Sigmoid colon (tissue), 7 donors: Measurements from ENCODE around the gene LSM12. TPM values are rescaled to one million over a fixed set of nuclear protein-coding genes. Genes with fewer than 3 reads are reported as not detected.
"Not testable (repeated sequence)": the region's sequence is repeated elsewhere in the genome, so short reads cannot be mapped to it uniquely, and the experiment has no call there.

ENCODE experiments used
- DNase-seq: peaks from one replicate; pipeline ENCODE4 v3.0.0-alpha.2; 2019
- H3K27ac ChIP-seq, 4 donors: fragments of 200-600 bp; sonication (generic); one replicate each; pipeline ENCODE4 v1.5.1; 2016 to 2019; ENCODE audit warnings: mild to moderate bottlenecking in 1 of 4
- H3K27me3 ChIP-seq, 3 donors: fragments of 200-600 bp; sonication (generic); one replicate each; pipeline ENCODE4 v1.5.1; 2019; ENCODE audit warnings: mild to moderate bottlenecking in 1 of 3
- H3K36me3 ChIP-seq, 4 donors: fragments of 200-600 bp; sonication (generic); one replicate each; pipeline ENCODE4 v1.5.1; 2016 to 2019
- H3K4me1 ChIP-seq, 4 donors: fragments of 200-600 bp; sonication (generic); one replicate each; pipeline ENCODE4 v1.5.1; 2017 to 2019
- H3K4me3 ChIP-seq, 4 donors: fragments of 200-600 bp; sonication (generic); one replicate each; pipeline ENCODE4 v1.5.1; 2017 to 2019; ENCODE audit warnings: mild to moderate bottlenecking in 2 of 4, moderate library complexity in 1 of 4
- H3K9me3 ChIP-seq, 4 donors: fragments of 200-600 bp in 3 of 4; sonication (generic) in 3 of 4; one replicate each; pipeline versions ENCODE4 v1.5.1 to v1.6.1; 2013 to 2019
- CTCF ChIP-seq, 4 experiments: fragments of 450-650 bp in 3 of 4; fragments of 200-600 bp in 1 of 4; IDR thresholded peaks; one replicate each; pipeline ENCODE4 v1.5.1; 2016 to 2019; ENCODE audit warnings: antibody characterized with exemption in 4 of 4, mild to moderate bottlenecking in 3 of 4, moderate library complexity in 2 of 4
- EP300 ChIP-seq, 4 donors: sonication (generic); formaldehyde crosslinking; IDR thresholded peaks; one replicate each; pipeline ENCODE4 v1.6.1; 2017; ENCODE audit warnings: antibody characterized with exemption in 4 of 4
- POLR2A ChIP-seq, 2 donors: fragments of 450-650 bp; IDR thresholded peaks; one replicate each; pipeline ENCODE4 v1.6.1; 2016; ENCODE audit warnings: antibody characterized with exemption in 2 of 2, mild to moderate bottlenecking in 2 of 2, moderate library complexity in 2 of 2
- POLR2AphosphoS5 ChIP-seq, 4 donors: sonication (generic); formaldehyde crosslinking; IDR thresholded peaks; one replicate each; pipeline ENCODE4 v1.6.1; 2017; ENCODE audit warnings: antibody characterized with exemption in 4 of 4
- WGBS, 2 donors: extraction: QIAGEN DNeasy Blood & Tissue Kit; methylation state at CpG; one replicate each; pipeline ENCODE4 v1.1.7; 2013; 5-methylcytosine and 5-hydroxymethylcytosine counted together
- intact Hi-C: fragments of 100-400 bp; cut with DNase I; formaldehyde crosslinking; loops from one replicate; pipeline ENCODE4 v1.15.1; 2023
- polyA plus RNA-seq, 3 donors: library from polyadenylated mRNA; stranded (reverse); fragments of 200-250 nt; gene quantifications; one replicate each; pipeline ENCODE4 v1.2.3, GENCODE V29; 2013
- total RNA-seq, 4 donors: library from RNA; depleted of rRNA; stranded (reverse); fragments of >200 nt; gene quantifications; one replicate each; pipeline ENCODE4 v1.1.0, GENCODE V29; 2016
- donor health status: healthy with polysubstance abuse.
- donor health status: Bipolar disorder and iron deficiency.
- donor health status: healthy.

LSM12 gene
- total and polyA plus RNA-seq, 7 donors = 28.8 to 46.9 (median 37.9) TPM

DNA sequence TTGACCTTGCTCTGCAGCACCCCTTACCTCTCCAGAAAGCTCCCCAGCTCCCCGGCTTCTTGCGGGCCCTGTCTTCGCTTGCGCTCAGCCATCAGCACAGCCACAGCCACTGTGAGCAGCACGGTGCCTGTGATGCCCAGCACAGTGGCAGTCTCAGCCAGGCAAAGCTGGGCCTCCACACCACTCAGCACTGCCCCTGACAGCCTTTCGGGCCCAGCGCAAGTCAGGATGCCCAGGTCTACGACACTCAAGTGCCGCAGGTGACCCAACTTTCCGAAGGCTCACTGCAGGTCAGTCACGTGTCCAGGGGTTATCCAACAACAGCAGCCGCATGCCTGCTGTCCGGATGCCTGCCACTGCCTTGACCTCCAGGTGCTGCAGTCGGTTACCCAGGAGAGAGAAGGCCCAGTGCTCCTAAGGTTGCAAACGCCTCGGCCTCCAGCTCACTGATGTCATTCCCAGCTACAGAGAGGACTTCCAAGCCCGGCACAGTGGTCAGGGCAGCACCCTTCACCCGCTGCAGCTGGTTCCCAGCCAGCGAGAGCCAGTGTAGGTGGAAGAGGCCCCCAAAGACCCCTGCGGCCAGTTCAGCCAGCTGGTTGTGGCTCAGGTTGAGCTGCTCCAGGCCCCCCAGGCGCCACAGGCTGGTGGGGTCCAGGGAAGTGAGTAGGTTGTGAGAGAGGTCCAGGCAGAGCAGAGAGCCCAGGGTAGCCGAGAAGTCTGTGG lies 42.8 kb downstream of the LSM12 start:
- DNase-seq = no peak
- intact Hi-C loops = no loop called here
- WGBS, 2 donors = 94 to 95% methylated on average over 22 of the region's 22 CpGs

DNA sequence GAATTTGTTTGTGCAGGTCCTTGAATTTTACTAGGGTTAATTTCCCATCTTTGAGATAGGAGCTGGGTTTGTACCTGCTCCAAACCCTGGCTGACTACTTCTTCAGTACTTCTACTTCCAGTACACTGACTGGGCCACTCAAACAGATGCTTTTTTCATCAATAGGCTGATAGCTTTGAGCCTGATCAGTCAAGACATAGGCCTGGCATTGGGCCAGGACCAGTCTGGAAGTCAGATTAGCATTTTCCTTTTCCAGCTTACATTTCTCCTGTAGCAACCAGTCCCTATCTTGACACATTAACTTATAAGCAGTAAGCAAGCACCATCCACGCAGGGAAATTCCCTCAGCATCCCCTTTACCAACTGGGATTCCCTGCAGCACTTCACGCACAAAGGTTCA lies 44.2 kb downstream of the LSM12 start:
- TF ChIP-seq POLR2AphosphoS5 (IDR thresholded peaks at IDR 0.05) (no peak), CTCF (IDR thresholded peaks at IDR 0.05) (no peak), EP300 (IDR thresholded peaks at IDR 0.05) (no peak), POLR2A (IDR thresholded peaks at IDR 0.05) (no peak)
- no peak for DNase-seq
- Histone ChIP-seq H3K9me3 (no peaks in the 10 kb centered on the region), H3K27ac (no peak overlapping the region), H3K4me1 (no peaks in the 10 kb centered on the region), H3K36me3 (peaks cover 0 to 13% (median 3%) of the 10 kb centered on the region in 4 donors), H3K4me3 (no peak overlapping the region), H3K27me3 (no peaks in the 10 kb centered on the region)
- intact Hi-C loops = no loop called here
- 96 to 97% methylated on average over 2 of the region's 2 CpGs for WGBS, 2 donors

More for the DNA sequence above, 42.8 kb downstream of the LSM12 start:
- TF ChIP-seq EP300 (IDR thresholded peaks at IDR 0.05) = no peak
- TF ChIP-seq POLR2A (IDR thresholded peaks at IDR 0.05) = no peak
- TF ChIP-seq CTCF (IDR thresholded peaks at IDR 0.05) = no peak
- no peak for TF ChIP-seq POLR2AphosphoS5 (IDR thresholded peaks at IDR 0.05)
- no peaks in the 10 kb centered on the region for H3K4me1 ChIP-seq
- no peak overlapping the region for H3K27ac ChIP-seq
- no peak overlapping the region for H3K4me3 ChIP-seq
- H3K9me3 ChIP-seq = no peaks in the 10 kb centered on the region
- no peaks in the 10 kb centered on the region for H3K27me3 ChIP-seq
- peaks cover 0 to 13% (median 5%) of the 10 kb centered on the region in 4 donors for H3K36me3 ChIP-seq

DNA sequence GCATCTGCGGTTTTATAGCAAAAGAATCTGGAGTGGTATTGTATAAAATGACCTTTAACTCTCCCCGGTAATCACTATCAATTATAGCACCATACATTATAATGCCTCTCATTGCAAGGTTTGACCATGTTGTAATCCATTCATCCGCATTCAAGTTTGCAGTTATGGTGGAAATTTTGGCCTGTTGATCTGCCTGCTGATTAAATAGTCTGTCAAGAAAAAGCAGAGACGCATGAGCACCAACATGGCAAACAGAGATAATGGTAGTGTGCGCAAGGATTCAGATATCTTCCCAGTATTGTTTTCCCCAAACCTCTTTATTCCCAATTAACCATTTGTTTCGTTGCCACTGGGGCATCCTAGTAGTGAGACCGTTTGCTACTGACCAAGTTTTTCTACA lies 45.2 kb downstream of the LSM12 start:
- H3K36me3 ChIP-seq = peaks cover 0 to 13% (median 3%) of the 10 kb centered on the region in 4 donors
- H3K4me3 ChIP-seq, intact Hi-C loops, H3K27ac ChIP-seq, H3K9me3 ChIP-seq, DNase-seq, H3K4me1 ChIP-seq, H3K27me3 ChIP-seq: not testable (repeated sequence)
- WGBS, 2 donors = 95% methylated on average over 7 of the region's 7 CpGs

DNA sequence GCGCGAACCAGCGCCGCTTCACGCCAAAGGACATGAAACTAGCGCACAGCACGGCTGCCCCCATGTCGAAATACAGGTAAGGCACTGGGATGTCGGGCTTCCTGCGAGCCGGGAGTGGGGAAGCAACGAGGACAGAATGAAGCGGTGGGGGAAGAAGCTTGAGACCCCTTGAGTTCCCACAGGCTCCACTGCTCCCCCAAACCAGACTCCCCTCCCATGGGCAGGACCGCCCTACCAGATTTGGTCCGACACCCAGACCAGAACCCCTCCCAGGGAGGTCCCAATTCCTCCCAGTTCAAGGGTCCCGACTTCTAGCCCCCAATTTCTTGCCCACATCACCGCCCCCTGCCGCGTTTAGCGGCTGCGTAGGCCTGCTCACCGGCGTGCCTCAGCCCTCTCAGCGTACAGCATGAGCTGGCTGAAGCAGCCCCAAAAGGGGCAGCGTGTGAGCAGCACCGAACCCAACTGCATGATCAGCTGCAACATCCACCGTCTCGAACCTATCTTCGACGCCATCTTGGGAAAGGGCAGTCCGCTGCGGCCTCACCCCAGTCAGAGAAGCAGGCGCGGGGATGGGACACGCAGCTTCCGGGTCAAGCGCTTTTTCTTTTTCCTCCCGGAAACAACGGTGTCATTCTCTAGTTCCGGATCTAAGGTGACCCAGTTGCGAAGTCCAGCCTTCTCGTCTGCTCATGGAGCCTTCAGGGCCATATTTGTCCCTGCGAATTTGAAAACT lies 51.9 kb downstream of the LSM12 start, which contains the start of gene TMEM101:
Gene TMEM101 (minus strand): TSS at position 527 of the 736 bp plus-strand sequence. CDS start 11 bp downstream, at position 516.
- WGBS, 2 donors = 1% methylated on average over 43 of the region's 43 CpGs
- peak; percentile 96 for DNase-seq
- Histone ChIP-seq H3K36me3 (peaks cover 0 to 24% (median 4%) of the 10 kb centered on the region in 4 donors), H3K4me1 (peaks cover 0 to 19% (median 17%) of the 10 kb centered on the region in 4 donors), H3K27ac (peak within 1 kb of the TSS; percentile 77 to 81 (median 80)), H3K27me3 (no peaks in the 10 kb centered on the region), H3K4me3 (peak within 1 kb of the TSS; percentile 87 to 95 (median 90)), H3K9me3 (no peaks in the 10 kb centered on the region)
- intact Hi-C loops = loop anchor here (2.0 kb wide), 1 partner anchor 56 kb away; the partner anchor contains the start of gene G6PC3
- TF ChIP-seq POLR2A (IDR thresholded peaks at IDR 0.05) (no peak), POLR2AphosphoS5 (IDR thresholded peaks at IDR 0.05) (peak; percentile 54 to 81 (median 78))

DNA sequence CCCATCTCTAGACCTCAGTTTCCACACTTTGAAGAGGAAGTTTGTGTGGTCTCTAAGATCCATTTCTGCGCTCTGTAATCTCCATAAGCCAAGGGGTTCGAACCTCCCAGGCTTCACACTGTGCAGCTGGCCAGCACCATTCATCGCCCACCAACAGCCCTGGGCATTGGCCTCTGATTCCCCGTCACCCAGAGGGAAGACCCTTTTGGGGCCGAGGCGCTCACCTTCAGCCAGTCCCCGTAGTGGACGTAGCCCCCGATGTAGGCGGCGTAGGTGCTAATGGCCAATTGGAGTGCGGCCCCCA lies 52.4 kb downstream of the LSM12 start:
- peaks cover 0 to 24% (median 4%) of the 10 kb centered on the region in 4 donors for H3K36me3 ChIP-seq
- no peaks in the 10 kb centered on the region for H3K9me3 ChIP-seq
- H3K27me3 ChIP-seq = no peaks in the 10 kb centered on the region
- no peak for TF ChIP-seq EP300 (IDR thresholded peaks at IDR 0.05)
- no peak for TF ChIP-seq POLR2AphosphoS5 (IDR thresholded peaks at IDR 0.05)
- no peak for TF ChIP-seq CTCF (IDR thresholded peaks at IDR 0.05)
- no peak for TF ChIP-seq POLR2A (IDR thresholded peaks at IDR 0.05)
- 11 to 16% methylated on average over 12 of the region's 12 CpGs for WGBS, 2 donors
- H3K27ac ChIP-seq = peak overlapping the region; percentile 77 to 81 (median 80)
- intact Hi-C loops = loop anchor here (2.0 kb wide), 1 partner anchor 57 kb away; the partner anchor contains the start of gene G6PC3
- H3K4me1 ChIP-seq = peaks cover 0 to 19% (median 17%) of the 10 kb centered on the region in 4 donors
- DNase-seq = no peak
- peak overlapping the region; percentile 87 to 95 (median 90) for H3K4me3 ChIP-seq
